Colon (tissue), 2 donors: ENCODE results near the gene MRPL20.
"Not testable (repeated sequence)": the region's sequence is repeated elsewhere in the genome, so short reads cannot be mapped to it uniquely, and the experiment has no call there.

ENCODE experiments used
- FAIRE-seq: peaks from 2 replicates; lab custom pipeline; 2012; peaks lifted over from hg19 to GRCh38; lab: Jason Lieb, UNC
- donor health status: control.
- donor health status: control.

Gene MRPL20

GRCh38 chr1:1437033-1437903, 30.2 kb upstream of the MRPL20 start:
- FAIRE-seq: no peak

GRCh38 chr1:1436630-1437032, 29.5 kb upstream of the MRPL20 start:
- FAIRE-seq: no peak

- no peak for FAIRE-seq
Observed at GRCh38 chr1:1435911-1436629, 29.0 kb upstream of the MRPL20 start.

GRCh38 chr1:1435106-1435903, 28.2 kb upstream of the MRPL20 start, which contains the start of gene VWA1:
Gene VWA1 (plus strand): TSS chr1:1435690. CDS start chr1:1435749, 59 bp downstream.
- no peak for FAIRE-seq

GRCh38 chr1:1434824-1435105, 27.7 kb upstream of the MRPL20 start:
- no peak for FAIRE-seq

GRCh38 chr1:1434131-1434823, 27.2 kb upstream of the MRPL20 start:
- FAIRE-seq: no peak

GRCh38 chr1:1433804-1434130, 26.7 kb upstream of the MRPL20 start:
- no peak for FAIRE-seq

GRCh38 chr1:1432951-1433803, 26.1 kb upstream of the MRPL20 start:
- FAIRE-seq: no peak

GRCh38 chr1:1432274-1432950, 25.3 kb upstream of the MRPL20 start:
- FAIRE-seq: no peak

GRCh38 chr1:1431845-1432273, 24.8 kb upstream of the MRPL20 start:
- no peak for FAIRE-seq

GRCh38 chr1:1430992-1431844, 24.1 kb upstream of the MRPL20 start:
- no peak for FAIRE-seq

GRCh38 chr1:1430114-1430982, 23.3 kb upstream of the MRPL20 start:
- no peak for FAIRE-seq

- no peak for FAIRE-seq
Observed at GRCh38 chr1:1429671-1430073, 22.6 kb upstream of the MRPL20 start.

- FAIRE-seq: not testable (repeated sequence)
Observed at GRCh38 chr1:1428967-1429366, 21.9 kb upstream of the MRPL20 start.

- FAIRE-seq: no peak
Observed at GRCh38 chr1:1428174-1428573, 21.1 kb upstream of the MRPL20 start.

- no peak for FAIRE-seq
Observed at GRCh38 chr1:1427820-1428148, 20.7 kb upstream of the MRPL20 start.

- no peak for FAIRE-seq
Observed at GRCh38 chr1:1427106-1427819, 20.2 kb upstream of the MRPL20 start.

- FAIRE-seq: no peak
Observed at GRCh38 chr1:1426496-1427105, 19.5 kb upstream of the MRPL20 start.
